Retinal pigment epithelial cell (primary cell): Measurements from ENCODE around the gene TGM4.

ENCODE experiments used
- DNase-seq: peaks from one replicate; pipeline ENCODE4 v3.0.0-alpha.2; 2010; ENCODE audit warnings: low read depth
- H3K4me3 ChIP-seq: 2 replicates; pipeline ENCODE4 v1.5.1; 2011; ENCODE audit warnings: mild to moderate bottlenecking, low read length, control low read depth, moderate library complexity
- CTCF ChIP-seq: conservative IDR thresholded peaks from 2 replicates; pipeline ENCODE4 v1.5.1; 2011; ENCODE audit warnings: low read depth, low read length, control low read depth, inconsistent platforms

TGM4 gene

GRCh38 chr3:44913868-44914468, 39.6 kb downstream of the TGM4 start:
- DNase-seq, result peak; percentile 24
- no peak overlapping the region for H3K4me3 ChIP-seq
- peak; percentile 91 for TF ChIP-seq CTCF

- no peak overlapping the region for H3K4me3 ChIP-seq
- no peak for DNase-seq
- TF ChIP-seq CTCF, result peak; percentile 51
These were observed 40.5 kb downstream of the TGM4 start for GRCh38 chr3:44914936-44915335.

GRCh38 chr3:44915702-44916438, 41.5 kb downstream of the TGM4 start:
- no peak overlapping the region for H3K4me3 ChIP-seq
- no peak for TF ChIP-seq CTCF
- DNase-seq, result no peak

GRCh38 chr3:44918087-44918486, 43.7 kb downstream of the TGM4 start:
- H3K4me3 ChIP-seq, result no peak overlapping the region
- TF ChIP-seq CTCF, result no peak
- DNase-seq, result no peak

GRCh38 chr3:44918581-44918980, 44.2 kb downstream of the TGM4 start:
- no peak overlapping the region for H3K4me3 ChIP-seq
- no peak for DNase-seq
- TF ChIP-seq CTCF, result no peak

GRCh38 chr3:44920081-44920480, 45.7 kb downstream of the TGM4 start:
- TF ChIP-seq CTCF, result no peak
- H3K4me3 ChIP-seq, result no peak overlapping the region
- DNase-seq, result no peak
